B cell (primary cell): ENCODE data around the gene PRKAB1.

Experiments
- CTCF ChIP-seq: fragments of 200-600 bp; IDR thresholded peaks from one replicate; pipeline ENCODE4 v1.8.0; 2022; ENCODE audit warnings: antibody characterized with exemption, mild to moderate bottlenecking
- EZH2 ChIP-seq: IDR thresholded peaks from 2 replicates; pipeline ENCODE4 v1.6.1; 2012; ENCODE audit warnings: borderline replicate concordance, low read depth, mild to moderate bottlenecking, moderate library complexity, low read length; ENCODE audit not compliant: insufficient read depth, poor library complexity, severe bottlenecking

GRCh38 chr12:119679490-119679889 is 11.6 kb downstream of the PRKAB1 start:
- TF ChIP-seq CTCF (no peak), EZH2 (no peak)
